DOHH2 (cell line): ENCODE measurements around the gene RNF168.
"Not testable (repeated sequence)": the region's sequence is repeated elsewhere in the genome, so short reads cannot be mapped to it uniquely, and the experiment has no call there.

Experiments
- H3F3A ChIP-seq: fragments of 200-600 bp; sonication (generic), shearing (Covaris generic); 2 replicates; pipeline ENCODE4 v1.6.0; 2016; ENCODE audit warnings: antibody characterized with exemption, mild to moderate bottlenecking; ENCODE audit not compliant: control insufficient read depth, insufficient read depth
- H3K27ac ChIP-seq: fragments of 200-600 bp; sonication (generic); 2 replicates; pipeline ENCODE4 v1.5.1; 2014; ENCODE audit warnings: low read depth, mild to moderate bottlenecking, low read length, moderate library complexity
- H3K27me3 ChIP-seq: fragments of 200-600 bp; sonication (generic); 2 replicates; pipeline ENCODE4 v1.6.1; 2014; ENCODE audit warnings: mild to moderate bottlenecking, low read length, mixed read lengths; ENCODE audit not compliant: control insufficient read depth
- H3K36me3 ChIP-seq: fragments of 200-600 bp; sonication (generic); 2 replicates; pipeline ENCODE4 v1.6.1; 2014; ENCODE audit warnings: mild to moderate bottlenecking, low read length, moderate library complexity, mixed read lengths; ENCODE audit not compliant: control insufficient read depth
- H3K4me1 ChIP-seq: fragments of 200-600 bp; sonication (generic); 2 replicates; pipeline ENCODE4 v1.6.1; 2014; ENCODE audit warnings: mild to moderate bottlenecking, low read length, mixed read lengths; ENCODE audit not compliant: control insufficient read depth
- H3K4me2 ChIP-seq: fragments of 200-600 bp; sonication (generic); 2 replicates; pipeline ENCODE4 v1.6.0; 2014; ENCODE audit warnings: mild to moderate bottlenecking, low read length, moderate library complexity
- H3K4me3 ChIP-seq: fragments of 200-600 bp; sonication (generic); 2 replicates; pipeline ENCODE4 v1.5.1; 2014; ENCODE audit warnings: mild to moderate bottlenecking, low read length, mixed read lengths
- H3K79me2 ChIP-seq: fragments of 200-600 bp; sonication (generic); 2 replicates; pipeline ENCODE4 v1.6.1; 2014; ENCODE audit warnings: mild to moderate bottlenecking, low read length, mixed read lengths; ENCODE audit not compliant: control insufficient read depth
- H3K9me2 ChIP-seq: fragments of 200-600 bp; sonication (generic); replicated peaks from 2 replicates; pipeline ENCODE4 v1.6.1; 2014; ENCODE audit warnings: mild to moderate bottlenecking, low read length, mixed read lengths; ENCODE audit not compliant: control insufficient read depth
- H3K9me3 ChIP-seq: fragments of 200-600 bp; sonication (generic); 2 replicates; pipeline ENCODE4 v1.6.1; 2014; ENCODE audit warnings: antibody characterized with exemption, low read length, mixed read lengths; ENCODE audit not compliant: control insufficient read depth, insufficient read depth
- H4K20me1 ChIP-seq: fragments of 200-600 bp; sonication (generic); 2 replicates; pipeline ENCODE4 v1.6.0; 2014; ENCODE audit warnings: low read depth, mild to moderate bottlenecking, antibody characterized with exemption, low read length, moderate library complexity; ENCODE audit not compliant: control insufficient read depth, insufficient read depth
- EZH2phosphoT487 ChIP-seq: fragments of 200-600 bp; sonication (generic); IDR thresholded peaks from 2 replicates; pipeline ENCODE4 v1.6.1; 2017; ENCODE audit warnings: borderline replicate concordance, mild to moderate bottlenecking, antibody characterized with exemption, low read length, moderate library complexity, mixed read lengths
- TF ChIP-seq, protein P1 (sequence below): fragments of 200-600 bp; sonication (generic); IDR thresholded peaks from one replicate; pipeline ENCODE4 v1.5.1; 2014; ENCODE audit warnings: antibody characterized with exemption, mild to moderate bottlenecking, low read depth, low read length; ENCODE audit not compliant: poor library complexity, severe bottlenecking

Gene RNF168

DNA sequence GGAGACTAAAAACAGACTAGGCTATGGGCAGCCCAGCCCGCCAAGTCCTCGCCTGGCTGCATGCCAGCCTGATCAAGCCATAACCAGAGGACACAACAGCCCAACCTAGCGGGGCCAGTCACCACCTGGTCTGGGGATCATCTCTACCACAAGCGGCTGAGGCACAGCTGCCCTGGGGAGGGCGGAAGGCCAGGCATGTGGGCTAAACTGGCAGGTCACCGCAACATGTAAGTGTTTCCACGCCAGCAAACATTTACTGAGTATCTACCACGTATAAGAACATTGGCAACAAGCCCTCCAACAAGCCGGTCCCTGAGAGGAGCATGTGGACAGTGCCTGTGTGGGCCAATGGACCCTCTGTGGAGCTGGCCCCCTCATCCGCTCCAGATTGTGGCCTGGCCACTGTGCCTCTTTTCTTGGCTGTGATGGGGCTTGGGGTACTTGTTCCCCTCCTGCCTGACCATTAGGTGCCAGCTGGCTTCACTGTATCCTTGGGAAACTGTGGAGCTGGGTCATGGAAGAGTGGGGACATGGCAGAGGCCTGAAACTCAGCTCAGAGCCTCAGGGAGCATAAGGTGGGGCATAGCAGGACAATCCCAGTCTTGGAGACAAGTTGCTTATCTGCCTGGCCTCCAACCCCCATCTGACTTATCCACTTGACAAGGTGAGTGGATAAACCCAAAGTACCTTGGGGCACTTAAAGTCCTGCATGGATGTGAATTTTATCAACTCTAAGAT is 80.4 kb downstream of the RNF168 start:
- no peak overlapping the region for H3K4me3 ChIP-seq
- H3K9me3 ChIP-seq = no peaks in the 10 kb centered on the region
- H3K4me1 ChIP-seq = no peaks in the 10 kb centered on the region
- H3K4me2 ChIP-seq = no peak overlapping the region
- H4K20me1 ChIP-seq = peaks cover 7% of the 10 kb centered on the region; the same call in 1 of the 2 replicates
- H3K27me3 ChIP-seq = no peaks in the 10 kb centered on the region
- H3K36me3 ChIP-seq = peaks cover 10% of the 10 kb centered on the region
- H3K9me2 ChIP-seq = no peaks in the 10 kb centered on the region
- H3K79me2 ChIP-seq = peaks cover 100% of the 10 kb centered on the region
- no peaks in the 10 kb centered on the region for H3F3A ChIP-seq
- TF ChIP-seq EZH2phosphoT487 = no peak
- TF ChIP-seq, protein P1, sequence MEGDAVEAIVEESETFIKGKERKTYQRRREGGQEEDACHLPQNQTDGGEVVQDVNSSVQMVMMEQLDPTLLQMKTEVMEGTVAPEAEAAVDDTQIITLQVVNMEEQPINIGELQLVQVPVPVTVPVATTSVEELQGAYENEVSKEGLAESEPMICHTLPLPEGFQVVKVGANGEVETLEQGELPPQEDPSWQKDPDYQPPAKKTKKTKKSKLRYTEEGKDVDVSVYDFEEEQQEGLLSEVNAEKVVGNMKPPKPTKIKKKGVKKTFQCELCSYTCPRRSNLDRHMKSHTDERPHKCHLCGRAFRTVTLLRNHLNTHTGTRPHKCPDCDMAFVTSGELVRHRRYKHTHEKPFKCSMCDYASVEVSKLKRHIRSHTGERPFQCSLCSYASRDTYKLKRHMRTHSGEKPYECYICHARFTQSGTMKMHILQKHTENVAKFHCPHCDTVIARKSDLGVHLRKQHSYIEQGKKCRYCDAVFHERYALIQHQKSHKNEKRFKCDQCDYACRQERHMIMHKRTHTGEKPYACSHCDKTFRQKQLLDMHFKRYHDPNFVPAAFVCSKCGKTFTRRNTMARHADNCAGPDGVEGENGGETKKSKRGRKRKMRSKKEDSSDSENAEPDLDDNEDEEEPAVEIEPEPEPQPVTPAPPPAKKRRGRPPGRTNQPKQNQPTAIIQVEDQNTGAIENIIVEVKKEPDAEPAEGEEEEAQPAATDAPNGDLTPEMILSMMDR = no peak
- H3K27ac ChIP-seq = no peak overlapping the region

DNA sequence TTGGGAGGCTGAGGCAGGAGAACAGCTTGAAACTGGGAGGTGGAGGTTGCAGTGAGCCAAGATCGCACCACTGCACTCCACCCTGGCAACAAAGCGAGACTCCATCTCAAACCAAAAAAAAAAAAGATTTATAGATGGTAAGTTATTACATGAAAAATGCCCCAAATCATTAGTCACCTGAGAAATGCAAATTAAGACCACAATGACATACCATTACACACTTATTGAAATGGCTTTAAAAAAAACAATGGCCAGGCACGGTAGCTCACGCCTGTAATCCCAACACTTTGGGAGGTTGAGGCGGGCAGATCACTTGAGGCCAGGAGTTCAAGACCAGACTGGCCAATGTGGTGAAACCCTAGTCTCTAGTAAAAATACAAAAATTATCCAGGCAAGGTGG is 81.9 kb downstream of the RNF168 start:
- not testable (repeated sequence) for H3K27ac ChIP-seq, H4K20me1 ChIP-seq
- H3K79me2 ChIP-seq = peaks cover 98% of the 10 kb centered on the region

DNA sequence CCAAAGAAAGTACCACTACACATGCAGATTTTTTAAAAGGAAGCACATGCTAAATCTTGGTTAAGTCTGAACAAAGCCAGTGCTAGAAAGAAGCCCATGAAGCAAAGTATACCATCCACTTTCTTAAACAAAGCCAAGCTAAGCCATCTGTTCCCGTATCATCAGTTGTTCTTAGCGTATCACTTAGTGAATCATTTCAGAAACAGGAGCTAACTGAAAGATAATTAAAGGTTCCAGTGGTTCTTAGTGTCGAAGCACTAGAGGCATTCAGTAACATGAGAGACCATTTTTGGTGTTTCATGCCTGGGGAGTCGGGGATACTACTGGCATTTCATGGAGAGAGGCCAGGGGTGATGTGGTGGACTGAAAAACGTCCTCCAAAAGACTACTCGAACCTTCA is 84.2 kb downstream of the RNF168 start:
- Histone ChIP-seq H3K9me3 (no peaks in the 10 kb centered on the region), H3K27ac (no peak overlapping the region), H3K4me3 (no peak overlapping the region), H4K20me1 (peaks cover 7% of the 10 kb centered on the region; the same call in 1 of the 2 replicates), H3K79me2 (peaks cover 98% of the 10 kb centered on the region), H3K9me2 (no peaks in the 10 kb centered on the region), H3K27me3 (no peaks in the 10 kb centered on the region), H3K4me1 (no peaks in the 10 kb centered on the region), H3F3A (no peaks in the 10 kb centered on the region), H3K4me2 (no peak overlapping the region), H3K36me3 (no peaks in the 10 kb centered on the region)
- TF ChIP-seq, protein P1 = no peak
- no peak for TF ChIP-seq EZH2phosphoT487

More for the DNA sequence above, 81.9 kb downstream of the RNF168 start:
- not testable (repeated sequence) for H3K27me3 ChIP-seq, H3K4me3 ChIP-seq, H3K9me2 ChIP-seq, H3K4me1 ChIP-seq, H3K9me3 ChIP-seq, H3K36me3 ChIP-seq, H3F3A ChIP-seq, H3K4me2 ChIP-seq
